Measurements from ENCODE around the gene NOL7. TPM values are rescaled to one million over a fixed set of nuclear protein-coding genes. Genes with fewer than 3 reads are reported as not detected.

Gene NOL7
- total RNA-seq, 1 donor from 2014 or later, result 103 TPM

DNA sequence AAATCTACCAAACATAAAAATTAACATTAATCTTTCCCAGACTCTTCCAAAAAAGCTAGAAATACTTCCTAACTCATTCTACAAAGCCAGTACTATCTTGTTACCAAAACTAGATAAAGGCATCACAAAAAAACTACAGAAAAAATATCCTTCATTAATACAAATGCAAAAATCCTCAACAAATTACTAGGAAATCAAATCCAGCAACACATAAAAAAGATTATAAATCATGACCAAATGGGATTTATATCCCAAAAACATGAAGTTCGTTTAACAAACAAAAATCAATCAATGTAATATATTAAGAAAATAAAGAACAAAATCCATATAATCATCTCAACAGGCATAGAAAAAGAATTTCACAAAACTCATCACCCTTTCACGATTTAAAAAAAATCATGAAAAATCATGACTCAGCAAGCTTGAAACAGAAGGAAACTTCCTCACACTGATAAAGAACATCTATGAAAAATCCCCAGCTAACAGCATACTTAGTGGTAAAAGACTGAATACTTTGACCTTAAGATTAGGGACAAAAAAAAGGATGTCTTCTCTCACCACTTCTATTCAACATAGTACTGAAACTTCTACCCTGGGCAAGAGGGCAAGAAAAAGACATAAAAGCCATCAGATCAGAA lies 53.3 kb downstream of the NOL7 start:
- DNase-seq, result no peak
- Mint-ChIP-seq H3K4me1 (peaks cover 61% of the 10 kb centered on the region), H3K27ac (peak overlapping the region; percentile 65), H3K4me3 (peak overlapping the region; percentile 14), H3K36me3 (ENCODE audit: low read depth) (peaks cover 22% of the 10 kb centered on the region), H3K9me3 (peaks cover 3% of the 10 kb centered on the region), H3K27me3 (no peaks in the 10 kb centered on the region)
- intact Hi-C loops (cut with micrococcal nuclease), result loop anchor here (2.0 to 5.0 kb wide), 2 partner anchors 40 to 94 kb away; no protein-coding TSS in a partner anchor

DNA sequence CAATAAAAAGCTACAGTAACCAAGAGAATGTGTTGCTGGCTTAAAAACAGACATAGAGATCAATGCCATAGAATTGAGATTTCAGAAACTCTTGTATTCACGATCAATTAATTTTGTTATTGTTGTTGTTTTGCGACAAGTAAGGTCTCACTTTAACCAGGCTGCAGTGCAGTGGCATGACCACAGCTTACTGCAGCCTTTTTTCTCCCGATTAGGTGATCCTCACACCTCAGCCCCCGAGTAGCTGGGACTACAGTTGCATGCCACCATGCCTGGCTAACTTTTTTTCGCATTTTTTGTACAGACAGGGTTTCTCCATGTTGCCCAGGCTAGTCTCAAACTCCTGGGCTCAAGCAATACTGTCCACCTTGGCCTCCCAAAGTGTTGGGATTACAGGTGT lies 54.3 kb downstream of the NOL7 start:
- no peak for DNase-seq
- peaks cover 22% of the 10 kb centered on the region for H3K36me3 Mint-ChIP-seq (ENCODE audit: low read depth)
- intact Hi-C loops (cut with micrococcal nuclease), result loop anchor here (2.0 to 5.0 kb wide), 2 partner anchors 39 to 93 kb away; no protein-coding TSS in a partner anchor
- H3K27ac Mint-ChIP-seq, result peak overlapping the region; percentile 38
- H3K4me1 Mint-ChIP-seq, result peaks cover 56% of the 10 kb centered on the region
- H3K27me3 Mint-ChIP-seq, result no peaks in the 10 kb centered on the region
- no peak overlapping the region for H3K4me3 Mint-ChIP-seq
- peaks cover 3% of the 10 kb centered on the region for H3K9me3 Mint-ChIP-seq

Other genes with a start within 250 kb of the NOL7 start
- 9.8 and 10.2 TPM in 2 replicates for gene GFOD1, start 127.7 kb upstream of the NOL7 start, total RNA-seq
- gene SIRT5, start 40.7 kb upstream of the NOL7 start, total RNA-seq, result 8.1 and 8.4 TPM in 2 replicates
- 52.6 and 56.2 TPM in 2 replicates for gene RANBP9, start 96.5 kb downstream of the NOL7 start, total RNA-seq
- gene MCUR1, start 199.2 kb downstream of the NOL7 start, total RNA-seq, result 39.0 and 43.7 TPM in 2 replicates

Measured in activated CD4-positive, alpha-beta T cell treated with anti-CD3 and anti-CD28 coated beads, Interleukin-2, amount 10 ng/mL, durations not matched to agents 24 days and 14 days (primary cell).